GM19467 (cell line): ENCODE results near the gene LRG1.
"Not testable (repeated sequence)": the region's sequence is repeated elsewhere in the genome, so short reads cannot be mapped to it uniquely, and the experiment has no call there.

ENCODE experiments used
- ATAC-seq: cut with Tn5 transposase; IDR thresholded peaks from one replicate; pipeline ENCODE4 v1.9.1; 2021; ENCODE audit warnings: mild to moderate bottlenecking, moderate library complexity; ENCODE audit not compliant: unreplicated experiment

LRG1 gene

DNA sequence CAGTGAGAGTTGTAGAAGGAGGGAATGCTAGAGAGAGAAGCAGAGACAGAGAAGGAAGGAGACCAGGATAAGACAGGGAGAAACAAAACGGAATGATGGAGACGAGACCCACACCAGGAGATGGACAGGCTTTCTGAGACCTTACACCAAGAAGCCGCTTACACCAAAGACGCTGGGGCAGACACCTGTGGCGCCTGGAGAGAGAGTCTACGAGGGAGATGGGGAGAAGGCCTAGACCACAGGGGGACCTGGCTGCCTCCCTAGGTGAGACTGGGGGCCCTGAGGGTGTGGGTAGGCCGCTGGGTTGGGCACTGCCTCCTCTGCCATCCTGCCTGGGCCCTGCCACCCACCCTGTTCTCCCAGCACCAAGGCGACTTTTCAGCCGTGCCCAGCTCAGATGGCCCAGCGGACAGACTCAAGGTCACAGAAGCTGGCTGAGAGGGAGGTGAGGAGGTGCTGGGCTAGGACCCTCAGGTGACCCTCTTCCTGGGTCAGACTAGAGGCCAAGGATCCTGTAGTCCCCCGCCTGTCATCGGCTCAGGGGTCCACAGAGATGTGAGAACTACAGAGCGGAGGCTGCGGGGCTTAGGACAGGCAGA, 9.8 kb downstream of the LRG1 start:
- no peak for ATAC-seq

DNA sequence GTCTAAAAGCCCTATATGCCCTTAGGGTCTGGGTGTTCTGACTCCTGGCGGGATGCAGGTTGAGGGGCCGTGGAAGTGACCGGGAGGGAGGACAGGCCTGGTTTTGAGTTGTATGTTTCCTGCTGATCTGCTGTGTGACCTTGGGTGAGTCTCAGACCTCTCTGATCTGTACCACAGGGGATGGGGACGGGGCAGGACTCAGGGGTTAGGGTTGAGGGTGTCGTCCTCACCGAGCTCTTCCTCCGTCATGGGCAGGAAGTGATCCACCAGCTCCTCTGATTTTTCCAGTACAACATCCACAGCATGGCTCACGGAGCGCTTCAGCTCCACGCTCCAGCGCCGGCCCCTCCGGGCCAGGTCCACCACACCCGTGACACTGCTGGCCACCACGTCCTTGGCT, 11.0 kb downstream of the LRG1 start:
- ATAC-seq, result no peak

DNA sequence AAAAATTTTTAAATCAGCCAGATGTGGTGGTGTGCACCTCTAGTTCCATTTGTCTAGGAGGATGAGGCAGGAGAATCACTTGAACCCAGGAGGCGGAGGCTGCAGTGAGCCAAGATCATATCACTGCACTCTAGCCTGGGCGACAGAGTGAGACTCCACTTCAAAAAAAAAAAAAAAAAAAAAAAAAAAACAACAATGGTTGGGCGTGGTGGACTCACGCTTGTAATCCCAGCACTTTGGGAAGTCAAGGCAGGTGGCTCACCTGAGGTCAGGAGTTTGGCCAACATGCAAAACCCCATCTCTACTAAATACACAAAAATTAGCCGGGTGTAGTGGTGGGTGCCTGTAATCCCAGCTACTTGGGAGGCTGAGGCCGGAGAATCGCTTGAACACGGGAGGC, 12.5 kb downstream of the LRG1 start:
- not testable (repeated sequence) for ATAC-seq

DNA sequence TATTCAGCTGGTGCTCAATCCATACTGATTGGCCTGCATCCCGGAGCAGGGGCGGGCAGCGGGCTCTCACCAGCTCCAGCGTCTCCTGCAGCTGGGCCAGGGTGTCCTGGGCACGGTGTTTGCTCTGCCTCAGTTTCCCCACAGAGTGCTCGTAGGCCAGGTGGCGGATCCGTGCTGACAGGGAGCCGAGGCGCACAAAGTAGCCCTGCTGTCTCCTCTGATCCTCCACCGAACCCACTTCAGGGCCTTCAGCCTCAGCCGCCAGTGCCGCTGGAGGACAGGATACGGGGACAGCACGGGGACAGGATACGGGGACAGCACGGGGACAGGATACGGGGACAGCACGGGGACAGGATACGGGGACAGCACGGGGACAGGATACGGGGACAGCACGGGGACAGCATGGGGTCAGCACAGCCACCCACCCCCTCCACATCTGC, 14.3 kb downstream of the LRG1 start:
- ATAC-seq, result no peak

DNA sequence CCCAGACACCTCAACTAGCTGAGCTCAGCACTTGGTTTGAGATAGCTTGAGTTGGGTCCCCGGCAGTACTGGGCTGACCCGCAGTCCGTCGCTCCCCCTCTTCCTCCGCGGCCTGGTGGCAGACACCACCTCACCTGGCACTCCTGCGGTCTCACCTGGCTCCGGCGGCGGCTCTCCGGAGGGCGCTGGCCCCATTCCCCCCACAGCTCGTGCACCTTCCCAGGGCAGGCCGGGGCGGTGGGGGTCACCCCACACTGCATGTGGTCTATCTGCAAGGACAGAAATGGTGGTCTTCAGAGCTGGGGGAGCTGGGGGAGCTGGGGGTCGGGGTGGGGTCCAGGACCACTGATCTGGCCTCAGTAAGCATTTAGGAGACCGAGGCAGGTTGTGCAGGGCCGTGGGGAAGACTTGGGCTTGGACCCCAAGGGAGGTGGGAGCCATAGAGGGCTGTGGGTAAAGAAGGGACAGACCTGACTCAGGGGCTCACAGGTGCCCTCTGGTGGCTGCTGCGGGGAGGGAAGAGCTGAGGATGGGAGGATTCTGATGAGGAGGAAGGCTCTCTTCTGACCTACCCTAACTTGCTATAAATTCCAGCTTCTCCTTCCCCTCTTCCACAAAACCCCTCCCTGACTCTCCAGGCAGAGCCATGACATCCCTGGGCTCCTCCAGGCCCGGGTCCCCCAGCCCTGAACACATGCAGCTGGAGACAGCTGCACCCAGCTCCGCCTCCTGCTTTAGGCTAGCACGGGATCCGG, 14.9 kb downstream of the LRG1 start:
- no peak for ATAC-seq

DNA sequence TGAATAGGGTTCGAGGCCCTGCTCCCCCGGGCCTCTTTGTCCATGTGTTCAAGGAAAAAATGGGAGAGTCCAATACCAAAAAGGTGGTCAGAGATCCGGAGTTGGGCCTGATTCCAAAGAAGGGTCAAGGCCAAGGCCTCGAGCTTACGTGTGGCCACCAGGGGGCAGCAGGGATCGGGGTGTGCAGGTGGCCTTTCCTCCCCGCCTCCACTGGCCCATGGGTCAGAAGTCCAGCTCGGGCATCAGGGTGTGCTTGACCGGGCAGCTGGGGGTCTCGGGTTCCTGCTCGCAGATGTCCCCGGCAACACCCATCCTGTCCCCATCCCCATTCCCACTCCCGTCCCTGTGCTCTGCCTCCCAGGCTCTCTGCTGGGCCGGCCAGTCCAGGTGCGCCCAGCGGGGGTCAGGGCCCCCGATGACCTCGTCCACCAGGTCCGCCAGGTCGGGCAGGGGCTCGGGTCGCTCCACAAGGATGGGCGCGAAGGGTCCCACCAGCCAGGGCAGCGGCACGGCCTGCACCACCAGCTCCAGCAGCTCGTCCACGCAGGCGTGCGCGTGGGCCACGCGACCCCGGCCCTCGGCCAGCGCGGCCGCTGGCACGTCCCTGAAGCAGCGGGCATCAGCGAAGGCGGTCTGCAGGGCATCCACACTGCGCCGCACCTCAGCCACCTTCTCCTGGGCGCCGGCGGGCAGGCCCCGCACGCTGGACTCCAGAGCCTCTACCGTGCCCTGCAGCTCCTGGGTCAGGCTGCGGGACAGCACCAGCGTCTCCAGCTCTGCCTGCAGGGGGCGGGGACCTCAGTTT, 16.3 kb downstream of the LRG1 start:
- no peak for ATAC-seq

DNA sequence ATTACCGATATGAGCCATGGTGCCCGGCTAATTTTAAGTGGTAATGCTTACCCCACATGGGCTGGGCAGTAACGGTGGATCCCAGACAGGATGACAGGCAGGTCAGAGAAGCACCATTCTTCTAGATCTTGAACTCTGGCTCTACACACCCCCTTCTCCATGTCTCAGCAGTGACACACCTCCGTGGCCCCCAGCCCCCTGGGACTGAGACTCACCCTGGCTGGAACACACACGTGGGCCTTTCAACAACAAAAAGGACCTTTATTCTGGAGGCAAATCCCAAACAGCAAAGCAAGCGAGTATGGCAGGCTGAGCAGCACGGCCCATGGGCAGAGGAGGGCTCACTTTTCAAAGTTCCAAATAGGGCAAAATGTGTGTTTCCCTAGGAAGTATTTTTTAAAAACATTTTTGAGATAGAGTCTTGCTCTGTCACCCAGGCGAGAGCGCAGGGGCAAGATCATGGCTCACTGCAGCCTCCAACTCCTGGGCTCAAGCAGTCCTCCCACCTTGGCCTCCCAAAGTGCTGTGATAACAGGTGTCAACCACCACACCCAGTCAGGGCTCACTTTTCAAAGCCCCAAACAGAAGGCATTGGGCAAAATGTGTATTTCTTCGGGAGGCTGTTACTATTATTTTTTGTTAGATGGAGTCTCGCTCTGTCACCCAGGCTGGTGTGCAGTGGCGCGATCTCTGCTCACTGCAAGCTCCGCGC, 17.4 kb downstream of the LRG1 start:
- no peak for ATAC-seq

DNA sequence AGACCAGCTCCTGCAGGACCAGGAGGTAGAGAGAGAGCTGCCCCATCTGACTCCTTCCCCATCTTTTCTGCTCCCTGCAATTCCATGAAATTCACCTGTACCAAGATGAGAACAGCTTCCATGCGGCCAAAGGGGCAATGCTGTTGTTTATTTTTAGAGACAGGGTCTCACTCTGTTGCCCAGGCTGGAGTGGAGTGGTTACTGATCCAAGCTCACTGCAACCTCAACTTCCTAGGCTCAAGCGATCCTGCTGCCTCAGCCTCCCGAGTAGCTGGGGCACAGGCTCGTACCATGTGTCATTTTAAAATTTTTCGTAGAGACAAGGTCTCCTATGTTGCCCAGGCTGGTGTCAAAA, 18.0 kb downstream of the LRG1 start:
- ATAC-seq, result no peak

DNA sequence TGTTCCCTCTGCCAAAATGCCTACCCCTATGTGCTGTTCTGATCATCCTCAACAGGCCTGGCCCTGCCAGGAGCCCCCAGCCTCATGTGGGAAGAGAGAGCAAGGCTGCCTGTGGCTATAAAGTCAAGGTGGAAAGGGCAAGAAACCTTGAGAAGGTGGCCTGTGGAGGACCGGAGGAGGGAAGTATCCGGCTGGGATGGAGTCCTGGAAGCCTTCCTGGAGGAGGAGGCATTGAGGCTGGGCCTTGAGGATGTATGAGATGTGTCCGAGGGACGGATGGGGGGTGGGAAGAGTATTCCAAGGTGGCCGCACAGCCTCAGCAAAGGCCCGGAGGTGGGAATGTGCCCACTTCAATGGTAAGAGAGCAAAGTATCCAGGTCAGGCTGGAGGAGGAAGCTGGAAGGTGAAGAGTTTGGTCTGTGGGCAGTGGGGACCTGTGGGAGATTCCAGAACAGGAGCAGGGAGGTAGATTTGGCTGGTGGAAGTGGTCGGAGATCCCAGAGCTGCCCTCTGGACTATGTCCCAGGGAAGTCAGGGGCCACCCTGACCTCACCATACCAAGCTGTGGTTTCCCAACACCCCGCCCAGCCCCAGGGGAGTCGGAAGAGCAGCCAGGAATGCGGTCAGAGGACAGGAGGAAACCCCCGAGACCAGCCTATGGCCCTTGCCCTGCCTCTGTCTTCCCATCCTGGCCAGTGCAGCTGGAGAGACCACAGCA, 18.5 kb downstream of the LRG1 start:
- no peak for ATAC-seq

DNA sequence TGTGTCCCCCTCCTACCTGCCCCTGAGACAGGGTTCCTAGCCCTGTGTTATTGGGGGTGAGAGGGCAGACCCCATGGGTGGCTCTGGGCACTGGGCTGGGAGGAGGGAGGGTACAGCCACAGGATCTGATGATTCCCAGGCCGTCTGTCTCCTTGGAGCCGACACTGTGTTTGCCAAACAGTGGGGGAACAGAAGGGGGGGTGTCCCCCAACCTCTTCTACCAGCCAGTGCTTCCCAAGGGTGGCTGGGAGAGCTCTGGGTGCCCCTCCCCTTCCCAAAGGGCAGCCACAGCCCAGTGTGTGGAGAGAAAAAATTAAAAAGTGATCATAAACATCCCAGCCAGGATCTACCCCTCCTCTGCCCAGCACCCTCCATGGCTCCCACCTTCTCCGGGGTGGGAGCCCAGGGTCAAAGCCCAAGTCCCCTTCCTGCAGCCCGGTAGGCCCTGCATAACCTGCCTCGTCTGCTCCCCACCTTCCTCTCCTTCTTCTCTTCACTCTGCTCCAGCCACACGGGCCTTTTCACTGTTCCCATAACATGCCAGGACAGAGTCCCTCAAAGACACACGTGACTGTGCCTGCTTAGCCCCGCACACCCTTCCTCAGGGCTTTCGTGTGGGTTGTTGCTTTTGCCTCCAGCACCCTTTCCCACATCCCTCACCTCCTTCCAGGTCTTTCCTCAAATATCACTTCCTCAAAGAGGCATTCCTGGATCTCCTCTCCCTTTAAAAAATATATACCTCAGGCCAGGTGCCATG, 20.1 kb downstream of the LRG1 start:
- no peak for ATAC-seq

DNA sequence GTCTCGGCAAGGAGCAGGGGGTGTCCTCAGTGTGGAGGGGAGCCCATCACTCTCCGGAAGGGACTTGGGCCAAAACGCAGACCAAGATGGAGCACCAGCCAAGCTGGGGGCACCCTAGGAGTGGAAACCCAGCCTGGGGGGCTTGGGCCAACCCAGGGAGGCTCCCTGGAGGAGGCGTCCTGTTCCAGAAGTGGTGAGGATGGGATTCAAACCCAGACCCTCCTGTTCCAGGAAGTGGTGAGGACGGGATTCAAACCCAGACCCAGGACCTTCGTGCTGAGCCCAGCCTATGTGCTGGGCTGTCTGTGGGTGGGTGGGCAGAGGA, 20.7 kb downstream of the LRG1 start:
- no peak for ATAC-seq

DNA sequence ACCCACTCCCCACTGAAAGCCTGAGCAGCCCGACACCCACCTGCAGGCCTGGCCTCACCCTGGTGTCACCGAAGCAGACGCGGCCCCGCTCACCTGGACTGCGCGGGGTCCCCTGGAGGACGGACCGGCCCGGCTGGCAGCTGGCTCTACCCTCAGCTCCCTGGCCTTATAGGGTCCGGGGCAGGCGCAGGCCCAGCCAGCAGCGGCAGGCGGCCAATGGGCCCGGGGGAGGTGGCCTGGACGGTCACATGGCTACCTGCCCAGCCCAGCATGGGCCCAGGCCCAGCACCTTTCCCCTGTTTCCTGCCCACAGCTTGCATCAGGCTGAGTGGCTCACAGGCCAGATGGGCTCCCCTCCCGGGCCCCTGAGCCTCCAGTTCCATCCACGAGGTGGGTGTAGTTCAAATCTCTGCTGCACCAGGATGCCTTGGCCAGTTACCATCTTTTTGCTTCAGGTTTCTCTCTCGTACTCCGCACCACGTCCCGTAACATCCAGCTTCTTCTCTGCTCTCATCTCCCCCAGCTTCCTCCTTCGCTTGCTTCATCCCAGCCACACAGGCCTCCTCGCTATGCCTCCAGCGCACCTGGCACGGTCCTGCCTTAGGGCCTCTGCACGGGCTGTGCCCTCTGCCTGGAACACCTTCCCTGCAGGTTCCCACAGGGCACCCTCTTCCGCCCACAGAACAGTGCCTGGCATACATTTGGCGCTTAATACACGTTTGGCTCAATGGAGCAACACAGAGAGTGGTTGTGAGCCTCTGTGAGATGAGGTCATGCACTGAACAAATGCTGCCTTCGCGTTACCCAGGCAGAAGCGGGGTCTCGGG, 21.3 kb downstream of the LRG1 start, which contains the start of gene PLIN4:
TSS of gene PLIN4 (minus strand) at position 142 of the 827 bp plus-strand sequence. CDS start 214 bp downstream, outside the sequence.
- ATAC-seq, result no peak

DNA sequence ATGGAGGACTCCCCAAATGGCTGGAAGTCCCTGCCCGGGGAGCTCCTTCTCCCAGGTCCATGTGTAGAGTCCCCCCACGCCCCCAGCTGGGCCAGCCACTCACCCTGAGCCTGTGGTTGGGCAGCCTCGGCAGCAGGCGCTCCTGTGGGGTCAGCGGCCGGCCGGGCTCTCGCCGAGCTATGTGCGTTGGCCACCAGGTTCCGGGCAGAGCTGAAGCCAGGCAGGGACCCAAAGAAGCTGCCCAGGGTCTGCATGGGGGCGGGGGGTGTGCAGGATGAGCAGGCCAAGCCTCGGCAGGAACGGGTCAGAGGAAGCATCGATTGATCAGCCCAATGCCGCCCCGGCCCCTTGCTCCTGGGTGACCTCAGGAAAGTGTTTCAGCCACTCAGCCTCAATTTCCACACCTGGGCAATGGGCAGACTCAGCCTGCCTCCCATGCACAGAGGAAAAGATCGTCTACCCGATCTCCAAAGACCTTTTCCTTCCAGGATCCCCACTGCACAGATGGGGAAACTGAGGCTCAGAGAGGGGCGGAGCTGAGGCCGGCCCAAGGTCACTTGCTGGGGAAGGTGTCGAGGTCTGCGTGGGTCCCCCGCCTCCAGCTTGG, 22.3 kb downstream of the LRG1 start:
- ATAC-seq, result no peak

DNA sequence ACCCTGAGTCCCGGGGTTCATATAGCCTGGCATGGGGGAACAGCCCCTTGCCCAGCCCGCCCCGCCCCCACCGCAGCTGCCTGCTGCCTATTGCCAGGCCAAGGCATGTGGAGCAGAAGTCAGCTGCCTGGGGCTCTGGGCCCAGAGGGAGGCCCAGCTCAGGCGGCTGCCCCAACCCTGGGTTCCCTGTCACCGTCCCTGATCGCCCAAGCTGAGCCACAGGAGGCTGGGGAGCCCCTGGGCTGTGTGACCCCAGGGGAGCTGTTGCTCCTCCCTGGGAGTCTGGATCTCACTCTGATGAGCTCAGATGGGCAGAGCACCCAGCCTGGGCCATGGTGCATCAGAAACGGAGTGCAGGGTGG, 22.9 kb downstream of the LRG1 start:
- no peak for ATAC-seq

DNA sequence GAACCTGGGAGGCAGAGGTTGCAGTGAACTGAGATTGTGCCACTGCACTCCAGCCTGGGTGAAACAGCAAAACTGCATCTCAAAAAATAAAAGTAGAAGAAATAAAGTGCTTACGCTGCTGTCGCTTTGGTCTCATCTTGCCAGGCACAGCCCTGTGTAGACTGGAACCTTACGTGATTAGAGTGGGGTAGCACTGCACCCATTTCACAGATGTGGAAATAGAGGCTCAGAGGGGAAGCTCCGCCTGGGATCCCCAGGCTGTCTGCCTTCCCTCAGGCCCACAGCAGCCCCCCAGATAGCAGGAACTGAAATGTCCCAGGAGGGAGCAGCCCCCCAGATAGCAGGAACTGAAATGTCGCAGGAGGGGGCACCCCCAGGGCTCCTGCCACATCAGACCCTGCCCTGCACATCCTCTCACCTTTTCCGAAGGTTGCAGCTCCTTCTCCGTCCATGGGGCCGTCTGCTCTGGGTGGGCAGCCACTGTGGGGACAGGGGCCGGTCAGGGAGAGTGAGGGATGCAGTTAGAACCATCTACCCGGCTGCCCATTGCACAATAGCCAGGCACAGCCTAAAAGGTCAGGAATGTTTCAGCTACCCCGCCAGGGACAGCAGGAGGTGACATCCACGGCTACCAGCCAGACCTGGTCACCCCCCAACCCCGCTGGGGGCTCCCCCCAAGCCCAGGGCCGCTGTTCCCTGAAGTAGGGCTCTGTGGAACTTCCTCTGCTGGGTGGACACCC, 23.5 kb downstream of the LRG1 start:
- no peak for ATAC-seq

DNA sequence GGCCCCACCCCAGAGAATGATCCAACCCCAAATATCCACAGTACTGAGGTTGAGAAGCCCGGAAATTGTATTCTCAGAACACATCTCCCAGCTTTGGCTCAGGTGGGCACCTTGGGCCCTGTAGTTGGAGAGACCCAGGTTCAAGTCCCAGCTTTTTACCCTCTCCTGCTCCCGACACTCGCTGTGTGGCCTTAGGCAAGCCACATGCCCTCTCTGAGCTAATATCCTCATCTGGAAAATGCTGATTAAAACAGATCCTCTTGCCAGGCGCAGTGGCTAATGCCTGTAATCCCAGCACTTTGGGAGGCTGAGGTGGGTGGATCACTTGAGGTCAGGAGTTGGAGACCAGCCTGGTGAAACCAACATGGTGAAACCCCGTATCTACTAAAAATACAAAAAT, 24.1 kb downstream of the LRG1 start:
- ATAC-seq, result no peak

DNA sequence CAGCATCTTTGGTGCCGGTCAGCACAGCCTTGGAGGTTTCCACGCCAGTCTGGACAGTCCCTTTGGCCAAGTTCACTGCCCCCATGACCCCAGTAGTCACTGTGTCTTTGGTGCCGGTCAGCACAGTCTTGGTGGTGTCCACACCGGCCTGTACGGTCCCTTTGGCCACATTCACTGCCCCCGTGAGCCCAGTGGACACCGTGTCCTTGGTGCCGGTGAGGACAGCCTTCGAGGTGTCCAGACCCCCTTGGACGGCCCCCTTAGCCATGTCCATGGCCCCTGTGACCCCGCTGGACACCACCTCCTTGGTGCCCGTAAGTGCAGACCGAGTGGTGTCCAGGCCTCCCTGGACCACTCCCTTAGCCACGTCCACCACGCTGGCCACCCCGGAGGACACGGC, 26.6 kb downstream of the LRG1 start:
- no peak for ATAC-seq

DNA sequence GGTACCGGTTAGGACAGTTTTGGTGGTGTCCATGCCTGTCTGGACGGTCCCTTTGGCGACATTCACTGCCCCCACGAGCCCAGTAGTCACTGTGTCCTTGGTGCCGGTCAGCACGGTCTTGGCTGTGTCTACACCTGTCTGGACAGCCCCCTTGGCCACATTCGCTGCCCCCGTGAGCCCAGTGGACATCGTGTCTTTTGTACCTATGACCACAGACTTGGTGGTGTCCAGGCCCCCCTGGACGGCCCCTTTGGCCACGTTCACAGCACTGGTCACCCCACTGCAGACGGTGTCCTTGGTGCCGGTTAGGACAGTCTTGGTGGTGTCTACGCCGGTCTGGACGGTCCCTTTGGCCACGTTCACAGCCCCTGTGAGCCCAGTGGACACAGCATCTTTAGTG, 27.8 kb downstream of the LRG1 start:
- no peak for ATAC-seq
